GM18951 (cell line): Measurements from ENCODE around the gene CD300LG.

Experiments used
- POLR2A ChIP-seq: IDR thresholded peaks from 4 replicates; pipeline ENCODE4 v1.6.1; 2011; ENCODE audit warnings: mild to moderate bottlenecking; ENCODE audit not compliant: insufficient read length, insufficient read depth; ENCODE audit errors: extremely low read depth
- in situ Hi-C: fragments of 300-500 bp; cut with MboI; formaldehyde crosslinking; loops from one replicate; pipeline ENCODE4 v1.12.0; 2022; ENCODE audit warnings: low sequenced_read_pairs, mixed read lengths, inconsistent platforms; ENCODE audit not compliant: unreplicated experiment

Gene CD300LG

DNA sequence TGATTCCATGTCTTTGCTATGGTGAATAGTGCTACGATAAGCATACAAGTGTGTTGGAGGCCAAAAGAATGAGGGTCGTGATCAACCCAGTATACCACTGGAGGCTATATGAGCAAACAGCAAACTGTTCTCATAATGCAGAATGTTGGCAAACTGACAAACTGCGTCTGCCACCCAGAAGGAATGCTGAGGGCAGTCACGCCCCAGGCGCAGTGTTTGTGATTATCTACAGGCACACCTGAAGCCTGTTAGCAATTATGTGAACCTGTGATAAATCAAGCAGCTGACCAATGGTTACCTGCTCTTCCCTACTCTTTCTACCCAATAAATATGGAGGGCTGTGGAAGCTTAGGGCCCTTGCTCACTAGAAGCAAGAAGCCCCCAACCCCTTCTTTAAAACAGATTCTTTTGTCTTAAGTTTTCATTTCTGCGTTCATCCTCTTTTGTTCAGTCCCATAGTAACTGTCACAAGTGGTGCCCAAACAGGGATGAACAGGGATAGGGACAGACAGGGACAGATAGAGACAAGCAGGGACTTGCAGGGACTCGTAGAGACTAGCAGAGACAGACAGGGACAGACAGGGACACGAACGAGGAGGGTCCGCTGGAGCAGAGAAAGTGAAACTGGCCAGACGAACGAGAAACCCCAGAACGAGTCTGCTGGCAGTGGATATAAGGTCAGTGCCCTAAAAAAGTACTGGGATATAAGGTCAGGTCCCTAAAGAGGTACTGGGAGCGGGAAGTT lies 25.1 kb downstream of the CD300LG start:
- no peak for TF ChIP-seq POLR2A
- in situ Hi-C loops = no loop called here

DNA sequence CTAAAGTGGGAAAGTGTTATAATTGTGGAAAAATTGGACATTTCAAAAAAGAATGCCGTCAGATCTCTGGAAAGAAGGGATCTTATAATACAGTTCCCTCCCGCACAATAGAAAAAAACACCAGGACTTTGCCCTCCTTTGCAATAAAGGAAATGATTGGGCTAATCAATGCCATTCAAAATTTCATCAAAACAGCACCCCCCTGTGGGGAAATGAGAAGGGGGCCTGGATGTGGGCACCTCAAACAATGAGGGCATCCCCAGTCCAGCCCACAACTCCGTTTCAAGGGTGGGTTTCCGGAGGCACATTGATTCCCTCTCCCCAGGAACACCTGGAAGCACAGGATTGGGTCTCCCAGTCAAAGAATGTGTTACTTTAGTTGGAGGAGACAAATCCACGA lies 26.1 kb downstream of the CD300LG start:
- in situ Hi-C loops = no loop called here
- no peak for TF ChIP-seq POLR2A

DNA sequence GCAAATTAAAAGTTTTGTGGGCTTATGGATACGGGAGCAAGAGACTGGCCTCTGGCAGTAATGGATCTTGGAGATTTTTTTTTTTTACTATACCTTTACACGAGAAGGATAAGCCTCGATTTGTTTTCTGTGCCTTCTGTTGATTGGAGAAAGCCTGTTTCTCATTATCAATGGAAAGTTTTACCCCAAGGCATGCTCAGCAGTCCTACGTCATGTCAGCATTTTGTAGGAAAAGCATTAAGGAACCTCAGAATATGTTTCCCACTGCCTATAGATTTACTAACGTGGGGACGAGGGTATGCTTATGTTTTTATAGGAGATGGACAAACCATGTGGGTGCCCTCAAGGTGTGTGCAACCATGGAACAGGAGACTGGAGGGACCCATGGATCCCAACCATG lies 26.8 kb downstream of the CD300LG start:
- in situ Hi-C loops = no loop called here
- no peak for TF ChIP-seq POLR2A

DNA sequence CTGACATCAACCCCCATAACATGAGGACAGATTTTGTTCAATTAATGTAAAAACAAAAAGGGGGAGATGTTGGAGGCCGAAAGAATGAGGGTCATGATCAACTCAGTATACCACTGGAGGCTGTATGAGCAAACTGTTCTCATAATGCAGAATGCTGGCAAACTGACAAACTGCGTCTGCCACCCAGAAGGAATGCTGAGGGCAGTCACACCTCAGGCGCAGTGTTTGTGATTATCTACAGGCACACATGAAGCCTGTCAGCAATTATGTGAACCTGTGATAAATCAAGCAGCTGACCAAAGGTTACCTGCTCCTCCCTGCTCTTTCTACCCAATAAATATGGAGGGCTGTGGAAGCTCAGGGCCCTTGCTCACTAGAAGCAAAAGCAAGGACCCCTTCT lies 27.3 kb downstream of the CD300LG start:
- TF ChIP-seq POLR2A = no peak
- in situ Hi-C loops = no loop called here

DNA sequence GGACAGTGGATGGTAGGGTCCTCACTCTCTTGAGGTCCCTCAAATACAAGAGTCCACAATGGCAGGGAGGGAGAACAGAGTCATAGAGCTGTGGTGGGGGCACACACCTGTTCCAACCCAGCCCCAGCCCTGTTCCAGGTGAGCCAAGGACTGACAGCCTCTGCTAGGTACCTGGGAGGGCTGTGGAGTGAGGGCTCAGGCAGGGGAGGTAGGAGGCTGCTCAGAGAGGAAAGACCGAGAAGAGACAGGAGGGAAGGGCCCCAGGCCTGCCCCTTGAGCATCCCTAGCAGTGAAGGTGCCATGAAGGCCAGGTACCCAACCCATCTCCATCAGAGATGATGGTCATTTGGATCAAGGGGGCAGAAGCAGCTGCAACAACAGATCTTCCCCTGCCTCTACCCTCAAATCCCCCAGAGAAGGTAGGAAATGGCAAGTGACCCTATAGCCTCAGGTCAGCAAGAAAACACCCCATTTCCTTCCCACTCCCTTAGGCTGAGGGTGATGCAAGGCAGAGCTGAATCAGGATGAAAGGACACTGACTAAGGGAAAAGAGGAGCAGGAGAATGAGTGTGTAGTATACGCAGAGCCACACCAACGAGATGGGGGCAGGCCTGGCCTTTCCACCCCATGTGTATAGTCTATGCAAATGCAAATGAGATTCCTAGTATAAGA lies 28.6 kb downstream of the CD300LG start:
- TF ChIP-seq POLR2A = no peak
- in situ Hi-C loops = no loop called here

DNA sequence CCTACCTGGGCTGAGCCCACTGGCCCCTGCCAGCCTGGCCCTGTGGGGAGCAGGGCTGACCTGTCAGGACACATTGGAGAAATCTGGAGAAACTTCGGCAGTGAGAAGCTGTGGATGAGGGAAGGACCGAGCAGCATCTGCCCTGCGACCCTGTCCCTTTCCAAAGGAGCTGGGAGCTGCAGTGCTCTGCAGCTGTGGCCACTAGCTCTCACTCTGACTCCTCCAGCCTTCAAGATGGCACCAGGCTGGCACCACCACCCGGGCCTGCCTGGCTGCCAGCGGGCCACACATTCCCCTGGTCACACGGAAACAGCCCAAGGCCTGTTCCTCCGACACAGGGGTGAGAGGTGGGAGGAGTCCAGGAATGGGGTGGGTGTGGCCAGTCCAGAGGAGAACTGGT lies 30.1 kb downstream of the CD300LG start:
- in situ Hi-C loops = no loop called here
- TF ChIP-seq POLR2A = no peak

DNA sequence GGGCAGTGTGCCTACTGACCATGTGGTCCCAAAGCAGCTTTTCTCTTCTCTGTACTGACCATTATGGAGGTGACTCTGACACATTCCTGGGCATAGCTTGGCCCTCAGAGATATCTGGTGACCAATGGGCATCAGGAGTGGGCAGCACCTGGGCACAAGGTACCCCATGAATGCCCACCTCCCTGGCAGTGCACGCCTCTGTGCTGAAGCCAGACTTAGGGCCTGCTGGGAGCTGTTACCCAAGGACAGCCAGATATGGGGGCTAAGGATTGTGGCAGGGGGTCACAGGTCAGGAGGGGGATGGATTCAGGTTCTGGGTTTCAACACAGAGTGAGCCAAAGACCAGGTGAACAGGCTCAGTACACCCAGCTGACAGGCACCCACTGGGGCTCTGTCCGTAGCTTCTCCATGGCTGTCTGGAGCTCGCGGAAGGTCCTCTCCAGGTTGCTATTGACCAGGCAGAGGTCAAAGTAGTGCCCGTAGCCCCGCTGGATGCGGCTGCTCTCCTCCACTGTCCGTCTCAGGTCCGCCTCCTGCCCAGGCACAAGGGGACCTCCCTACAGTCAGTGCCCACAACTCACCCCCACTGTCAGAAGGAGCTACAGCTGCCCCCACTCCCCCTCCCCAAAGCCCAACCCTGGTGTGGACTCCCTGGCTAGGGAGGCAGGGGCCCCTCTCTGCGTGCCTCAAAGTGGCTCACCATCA lies 30.6 kb downstream of the CD300LG start:
- no peak for TF ChIP-seq POLR2A

DNA sequence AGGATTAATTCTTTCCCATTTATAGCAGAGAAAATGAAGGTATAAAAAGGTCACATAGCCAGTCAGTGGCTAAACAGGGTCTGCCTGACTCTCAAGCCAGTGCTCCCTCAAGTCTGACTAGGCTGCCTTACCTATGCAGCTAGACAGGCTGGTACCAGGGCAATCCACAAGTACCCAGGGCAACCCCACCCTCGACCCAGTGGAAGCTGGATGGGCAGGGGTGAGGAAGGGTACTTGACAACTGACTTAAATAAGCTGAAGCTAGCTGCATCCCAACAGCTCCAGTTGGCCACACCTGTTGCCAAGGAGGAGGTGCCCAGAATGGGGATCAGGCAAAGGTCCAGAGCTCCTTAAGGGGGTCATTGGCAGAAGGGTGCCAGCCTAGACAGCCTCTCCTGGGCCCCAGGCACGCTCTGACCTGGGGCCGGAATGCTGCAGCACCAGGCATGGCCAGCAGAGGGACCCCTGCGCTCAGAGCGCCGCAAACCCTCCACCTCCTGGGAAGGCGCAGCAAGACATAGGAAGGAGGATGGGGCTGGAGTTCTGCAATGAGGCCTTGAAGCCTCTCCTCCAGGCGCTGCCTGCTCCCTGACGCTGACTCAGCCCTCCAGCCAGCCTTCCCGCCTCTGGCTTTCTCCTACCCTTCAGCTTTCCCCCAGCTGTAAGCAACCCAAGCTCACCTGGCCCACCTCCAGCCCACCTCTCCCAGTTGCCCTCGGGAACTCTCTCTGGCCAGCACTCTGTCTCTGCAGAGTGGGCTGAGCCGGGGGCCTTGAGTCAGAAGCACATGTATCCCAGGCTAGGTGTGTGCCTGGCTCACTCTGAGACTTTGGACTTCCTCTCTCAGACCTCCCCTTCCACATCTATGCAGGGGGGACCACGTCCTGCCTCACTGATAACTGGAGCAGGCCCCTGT lies 31.5 kb downstream of the CD300LG start:
- in situ Hi-C loops = no loop called here
- TF ChIP-seq POLR2A = no peak

More for the DNA sequence above, 30.6 kb downstream of the CD300LG start:
- in situ Hi-C loops = no loop called here

DNA sequence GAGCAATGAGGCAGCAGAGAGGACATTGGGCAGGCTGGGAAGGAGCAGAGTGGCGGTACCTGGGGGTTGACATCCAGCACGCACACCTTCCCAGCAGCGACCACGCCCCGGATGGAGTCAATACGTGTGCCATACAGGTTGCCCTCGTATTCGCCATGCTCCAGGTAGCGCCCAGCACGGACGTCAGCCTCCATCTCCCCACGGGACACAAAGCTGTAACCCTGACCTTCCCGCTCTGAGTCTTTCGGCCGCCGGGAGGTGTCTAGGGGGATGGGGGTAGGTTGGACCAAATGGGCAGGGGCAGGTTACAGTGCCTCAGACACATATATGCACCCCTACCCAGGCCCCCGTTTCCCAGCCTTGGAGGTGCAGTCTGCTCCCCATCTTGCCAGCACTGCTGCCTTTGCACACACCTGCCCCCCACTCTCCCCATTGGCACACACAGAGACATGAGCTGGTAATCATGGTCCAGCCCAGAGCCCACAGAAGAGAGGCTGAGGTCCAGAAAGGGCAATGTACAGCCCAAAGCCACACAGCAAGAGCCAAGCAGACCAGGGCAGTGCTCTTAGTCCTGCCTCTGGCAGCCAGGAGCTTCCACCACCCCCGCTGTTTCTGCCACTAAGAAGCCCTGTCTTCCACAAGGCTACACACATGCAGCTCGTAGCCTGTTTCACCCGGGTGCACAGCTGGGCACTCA lies 32.9 kb downstream of the CD300LG start:
- in situ Hi-C loops = no loop called here
- no peak for TF ChIP-seq POLR2A

DNA sequence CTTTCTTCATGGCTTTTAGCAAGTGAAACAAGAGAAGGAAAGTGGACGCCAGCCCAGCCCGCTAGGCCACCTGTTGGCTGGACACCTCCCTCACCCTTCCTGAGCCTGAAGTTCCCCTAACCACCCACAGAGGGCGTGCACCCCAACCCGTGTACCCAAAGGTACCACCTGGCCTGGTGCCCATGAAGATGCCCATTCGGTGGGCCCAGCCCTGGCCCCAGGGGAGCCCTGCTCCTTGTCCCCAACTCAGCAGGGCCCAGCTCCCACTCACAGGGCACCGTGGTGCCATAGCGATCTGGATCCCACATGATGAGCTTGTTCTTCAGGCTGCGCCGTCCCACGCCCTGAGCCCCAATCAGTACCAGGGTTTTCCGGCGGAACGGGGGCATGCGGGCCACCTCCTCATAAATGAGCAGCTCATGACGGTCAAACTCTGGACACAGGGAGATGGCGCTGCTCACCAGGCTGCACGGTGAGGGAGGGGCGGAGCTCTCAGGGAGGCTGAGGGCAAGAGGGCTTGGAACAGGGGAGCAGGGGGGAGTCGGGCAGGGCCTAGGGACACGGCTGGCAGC lies 33.5 kb downstream of the CD300LG start:
- in situ Hi-C loops = no loop called here
- TF ChIP-seq POLR2A = no peak

DNA sequence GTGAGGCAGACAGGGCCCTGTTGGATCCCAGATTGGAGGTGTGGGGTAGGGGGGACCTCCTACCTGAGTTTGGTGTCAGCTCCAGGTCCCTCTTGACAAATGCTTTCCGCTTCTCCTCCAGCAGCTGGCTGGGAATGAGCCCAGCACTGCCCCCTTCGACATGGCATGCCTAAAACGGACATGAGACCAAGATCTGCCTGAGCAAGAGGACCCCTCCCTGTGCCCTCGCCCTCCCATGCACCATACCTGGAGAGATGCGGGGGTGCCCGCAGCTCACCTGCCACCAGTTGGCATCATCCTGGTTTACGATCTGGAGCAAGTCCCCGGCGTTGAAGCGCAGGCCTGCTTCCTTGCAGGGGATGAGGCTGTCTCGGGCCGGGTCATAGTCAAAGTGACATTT lies 34.2 kb downstream of the CD300LG start:
- in situ Hi-C loops = no loop called here
- TF ChIP-seq POLR2A = no peak
